Glutamatergic neuron (in vitro differentiated cells): ENCODE data around the gene CLRN1. TPM values are rescaled to one million over a fixed set of nuclear protein-coding genes. Genes with fewer than 3 reads are reported as not detected.

ENCODE experiments used
- DNase-seq: peaks from one replicate; pipeline ENCODE4 v3.0.0; 2022
- H3K27ac Mint-ChIP-seq: one replicate; pipeline ENCODE4 v1.8.0; 2020; ENCODE audit warnings: mild to moderate bottlenecking, mixed read lengths, inconsistent platforms; ENCODE audit not compliant: unreplicated experiment
- H3K27me3 Mint-ChIP-seq: one replicate; pipeline ENCODE4 v1.8.0; 2020; ENCODE audit warnings: mild to moderate bottlenecking, moderate library complexity, mixed read lengths, inconsistent platforms; ENCODE audit not compliant: unreplicated experiment
- H3K36me3 Mint-ChIP-seq: one replicate; pipeline ENCODE4 v1.8.0; 2020; ENCODE audit warnings: mild to moderate bottlenecking, mixed read lengths, inconsistent platforms; ENCODE audit not compliant: unreplicated experiment
- H3K4me1 Mint-ChIP-seq: one replicate; pipeline ENCODE4 v1.8.0; 2020; ENCODE audit warnings: mild to moderate bottlenecking, low read depth, mixed read lengths, inconsistent platforms; ENCODE audit not compliant: unreplicated experiment
- H3K4me3 Mint-ChIP-seq: one replicate; pipeline ENCODE4 v1.8.0; 2020; ENCODE audit warnings: mild to moderate bottlenecking, mixed read lengths, inconsistent platforms; ENCODE audit not compliant: unreplicated experiment
- H3K9me3 Mint-ChIP-seq: one replicate; pipeline ENCODE4 v1.8.0; 2020; ENCODE audit warnings: mild to moderate bottlenecking, moderate library complexity, mixed read lengths, inconsistent platforms; ENCODE audit not compliant: unreplicated experiment
- CTCF ChIP-seq: fragments of 200-600 bp; sonication (generic); IDR thresholded peaks from one replicate; pipeline ENCODE4 v1.5.0; 2021; ENCODE audit not compliant: partially characterized antibody, unreplicated experiment
- total RNA-seq: library from RNA; stranded (reverse); fragmentation: NEBNext Ultra II Directional; extraction: Animal tissue kit (Norgen Biotek cat#: 25700); gene quantifications from one replicate; pipeline ENCODE4 v1.2.1, GENCODE V29; 2021; ENCODE audit not compliant: unreplicated experiment

Gene CLRN1
- total RNA-seq, 1 donor from 2014 or later: not detected

DNA sequence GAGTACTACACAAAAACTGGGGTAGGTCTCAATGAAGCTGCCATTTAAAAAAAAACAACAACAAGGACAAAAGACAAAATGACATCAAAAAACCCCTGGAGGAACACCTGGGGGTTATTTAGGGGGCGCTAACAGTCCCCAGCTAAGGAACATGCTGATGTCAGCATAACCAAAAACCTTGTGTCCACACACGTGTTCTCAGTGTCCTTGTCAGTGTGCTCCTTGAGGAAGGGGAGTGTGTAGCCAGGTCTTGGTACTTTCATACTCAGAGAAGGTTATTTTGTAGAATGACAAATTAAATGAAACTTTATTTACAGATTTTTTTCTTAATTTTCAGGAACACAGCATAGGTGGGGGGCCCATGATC, 31.2 kb upstream of the CLRN1 start:
- H3K4me3 Mint-ChIP-seq: no peak overlapping the region
- no peaks in the 10 kb centered on the region for H3K36me3 Mint-ChIP-seq
- no peaks in the 10 kb centered on the region for H3K27me3 Mint-ChIP-seq
- no peak for TF ChIP-seq CTCF
- no peak for DNase-seq
- peaks cover 7% of the 10 kb centered on the region for H3K4me1 Mint-ChIP-seq
- H3K27ac Mint-ChIP-seq: no peak overlapping the region
- H3K9me3 Mint-ChIP-seq: no peaks in the 10 kb centered on the region

- Mint-ChIP-seq H3K36me3 (no peaks in the 10 kb centered on the region), H3K27ac (no peak overlapping the region), H3K9me3 (no peaks in the 10 kb centered on the region), H3K27me3 (no peaks in the 10 kb centered on the region), H3K4me3 (no peak overlapping the region), H3K4me1 (peaks cover 7% of the 10 kb centered on the region)
- DNase-seq: no peak
- no peak for TF ChIP-seq CTCF
Observed at GRCh38 chr3:151003029-151003767, 30.7 kb upstream of the CLRN1 start.

GRCh38 chr3:151002003-151002981, 29.8 kb upstream of the CLRN1 start:
- no peak for TF ChIP-seq CTCF
- Mint-ChIP-seq H3K9me3 (no peaks in the 10 kb centered on the region), H3K27ac (no peak overlapping the region), H3K4me3 (no peak overlapping the region), H3K27me3 (no peaks in the 10 kb centered on the region), H3K4me1 (peaks cover 7% of the 10 kb centered on the region), H3K36me3 (no peaks in the 10 kb centered on the region)
- DNase-seq: no peak

- H3K9me3 Mint-ChIP-seq: no peaks in the 10 kb centered on the region
- peaks cover 7% of the 10 kb centered on the region for H3K4me1 Mint-ChIP-seq
- no peaks in the 10 kb centered on the region for H3K36me3 Mint-ChIP-seq
- no peaks in the 10 kb centered on the region for H3K27me3 Mint-ChIP-seq
- H3K4me3 Mint-ChIP-seq: no peak overlapping the region
- no peak for TF ChIP-seq CTCF
- H3K27ac Mint-ChIP-seq: no peak overlapping the region
- DNase-seq: no peak
Observed at GRCh38 chr3:150998996-150999395, 26.5 kb upstream of the CLRN1 start.
